ENCODE results near the gene TTC34.
"Not testable (repeated sequence)": the region's sequence is repeated elsewhere in the genome, so short reads cannot be mapped to it uniquely, and the experiment has no call there.

The TTC34 gene

DNA sequence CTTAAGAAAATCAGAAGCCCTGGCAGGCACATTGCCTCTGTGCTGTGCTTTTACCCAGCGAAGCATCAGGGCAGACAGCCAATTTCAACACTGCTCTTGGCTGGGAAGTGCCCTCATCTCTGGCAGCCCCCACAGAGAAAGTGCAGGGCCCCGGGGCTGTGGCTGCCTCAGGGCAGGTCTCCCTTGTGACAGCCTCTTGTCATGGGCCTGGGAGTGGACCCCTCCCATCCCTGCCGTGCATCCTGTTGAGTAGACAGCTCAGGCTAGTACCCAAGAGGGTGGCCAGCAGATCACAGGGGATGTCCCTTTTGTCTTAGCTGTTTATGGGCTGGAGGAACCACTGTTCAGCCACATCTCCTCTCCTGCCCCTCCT, 23.3 kb downstream of the TTC34 start:
- no peaks in the 10 kb centered on the region for H3F3A ChIP-seq (ENCODE audit: insufficient read depth)
- H2AFZ ChIP-seq (ENCODE audit: low read depth, low read length, severe bottlenecking) = no peak overlapping the region
- H4K20me1 ChIP-seq (ENCODE audit: low read depth, low read length) = no peaks in the 10 kb centered on the region
- H3K4me3 ChIP-seq (ENCODE audit: insufficient read depth, low read length, poor library complexity, severe bottlenecking) = no peak overlapping the region
- H3K9me2 ChIP-seq (replicated peaks; ENCODE audit: insufficient read depth, low read length) = no peaks in the 10 kb centered on the region
- TF ChIP-seq EZH2phosphoT487 (conservative IDR thresholded peaks at IDR 0.05; ENCODE audit: low read length) = no peak
- TF ChIP-seq, protein P1, sequence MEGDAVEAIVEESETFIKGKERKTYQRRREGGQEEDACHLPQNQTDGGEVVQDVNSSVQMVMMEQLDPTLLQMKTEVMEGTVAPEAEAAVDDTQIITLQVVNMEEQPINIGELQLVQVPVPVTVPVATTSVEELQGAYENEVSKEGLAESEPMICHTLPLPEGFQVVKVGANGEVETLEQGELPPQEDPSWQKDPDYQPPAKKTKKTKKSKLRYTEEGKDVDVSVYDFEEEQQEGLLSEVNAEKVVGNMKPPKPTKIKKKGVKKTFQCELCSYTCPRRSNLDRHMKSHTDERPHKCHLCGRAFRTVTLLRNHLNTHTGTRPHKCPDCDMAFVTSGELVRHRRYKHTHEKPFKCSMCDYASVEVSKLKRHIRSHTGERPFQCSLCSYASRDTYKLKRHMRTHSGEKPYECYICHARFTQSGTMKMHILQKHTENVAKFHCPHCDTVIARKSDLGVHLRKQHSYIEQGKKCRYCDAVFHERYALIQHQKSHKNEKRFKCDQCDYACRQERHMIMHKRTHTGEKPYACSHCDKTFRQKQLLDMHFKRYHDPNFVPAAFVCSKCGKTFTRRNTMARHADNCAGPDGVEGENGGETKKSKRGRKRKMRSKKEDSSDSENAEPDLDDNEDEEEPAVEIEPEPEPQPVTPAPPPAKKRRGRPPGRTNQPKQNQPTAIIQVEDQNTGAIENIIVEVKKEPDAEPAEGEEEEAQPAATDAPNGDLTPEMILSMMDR (IDR thresholded peaks at IDR 0.05; ENCODE audit: insufficient read depth, low read length, poor library complexity, severe bottlenecking) = no peak
- no peak overlapping the region for H3K4me2 ChIP-seq (ENCODE audit: low read depth, low read length, poor library complexity, severe bottlenecking)
- no peaks in the 10 kb centered on the region for H3K36me3 ChIP-seq (ENCODE audit: low read length)
- no peaks in the 10 kb centered on the region for H3K9me3 ChIP-seq (ENCODE audit: insufficient read depth, low read length)
- no peak overlapping the region for H3K27ac ChIP-seq (ENCODE audit: low read depth, low read length)
- no peak overlapping the region for H3K9ac ChIP-seq (ENCODE audit: low read length)
- H3K27me3 ChIP-seq (ENCODE audit: low read length) = no peaks in the 10 kb centered on the region
- no peaks in the 10 kb centered on the region for H3K79me2 ChIP-seq (ENCODE audit: insufficient read depth, low read length)

DNA sequence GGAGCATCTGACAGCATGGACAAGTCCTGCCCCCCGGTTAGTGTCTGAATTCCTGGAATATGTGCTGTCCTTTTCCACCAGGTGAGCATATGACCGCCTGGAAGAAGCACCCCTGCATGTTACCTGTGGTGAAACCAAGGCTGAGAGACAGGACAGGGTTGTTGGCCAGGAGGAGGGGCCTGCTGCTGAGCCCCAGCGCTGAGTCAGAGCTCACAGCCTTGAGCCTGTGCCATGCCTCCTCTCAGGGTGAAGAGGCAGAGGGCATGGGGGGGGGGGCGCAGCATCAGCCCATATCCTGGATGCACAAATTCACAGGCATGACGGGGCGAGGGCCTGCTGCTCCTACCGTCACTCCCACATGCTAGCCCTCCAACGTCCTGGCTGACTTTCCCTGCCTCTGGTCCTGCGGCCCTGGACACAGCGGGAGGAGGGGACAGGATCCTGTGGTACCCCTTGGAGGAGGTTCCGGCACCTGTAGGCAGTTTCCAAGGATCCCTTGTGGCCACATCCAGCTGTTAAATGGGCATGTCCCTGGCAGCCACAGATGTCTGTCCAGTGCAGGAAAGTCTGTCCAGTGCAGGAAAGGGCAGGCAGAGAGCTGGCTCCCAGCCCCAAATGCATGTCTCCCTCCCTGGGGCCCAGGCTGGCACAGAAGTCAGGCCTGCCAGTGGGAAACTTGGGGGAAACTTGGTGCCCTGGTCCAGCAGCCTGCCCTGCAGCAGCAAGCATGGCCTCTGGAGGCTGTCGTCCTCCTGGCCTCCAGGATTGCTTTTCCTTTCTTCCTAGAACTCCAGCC, 23.9 kb downstream of the TTC34 start:
- Histone ChIP-seq H3K36me3 (ENCODE audit: low read length) (no peaks in the 10 kb centered on the region), H3K4me2 (ENCODE audit: low read depth, low read length, poor library complexity, severe bottlenecking) (no peak overlapping the region), H3K79me2 (ENCODE audit: insufficient read depth, low read length) (no peaks in the 10 kb centered on the region), H3F3A (ENCODE audit: insufficient read depth) (no peaks in the 10 kb centered on the region), H3K27ac (ENCODE audit: low read depth, low read length) (no peak overlapping the region), H3K27me3 (ENCODE audit: low read length) (no peaks in the 10 kb centered on the region), H3K9me2 (replicated peaks; ENCODE audit: insufficient read depth, low read length) (no peaks in the 10 kb centered on the region), H4K20me1 (ENCODE audit: low read depth, low read length) (no peaks in the 10 kb centered on the region), H2AFZ (ENCODE audit: low read depth, low read length, severe bottlenecking) (no peak overlapping the region), H3K9me3 (ENCODE audit: insufficient read depth, low read length) (no peaks in the 10 kb centered on the region), H3K9ac (ENCODE audit: low read length) (no peak overlapping the region), H3K4me3 (ENCODE audit: insufficient read depth, low read length, poor library complexity, severe bottlenecking) (no peak overlapping the region)
- TF ChIP-seq EZH2phosphoT487 (conservative IDR thresholded peaks at IDR 0.05; ENCODE audit: low read length) = no peak
- TF ChIP-seq, protein P1 (IDR thresholded peaks at IDR 0.05; ENCODE audit: insufficient read depth, low read length, poor library complexity, severe bottlenecking) = no peak

DNA sequence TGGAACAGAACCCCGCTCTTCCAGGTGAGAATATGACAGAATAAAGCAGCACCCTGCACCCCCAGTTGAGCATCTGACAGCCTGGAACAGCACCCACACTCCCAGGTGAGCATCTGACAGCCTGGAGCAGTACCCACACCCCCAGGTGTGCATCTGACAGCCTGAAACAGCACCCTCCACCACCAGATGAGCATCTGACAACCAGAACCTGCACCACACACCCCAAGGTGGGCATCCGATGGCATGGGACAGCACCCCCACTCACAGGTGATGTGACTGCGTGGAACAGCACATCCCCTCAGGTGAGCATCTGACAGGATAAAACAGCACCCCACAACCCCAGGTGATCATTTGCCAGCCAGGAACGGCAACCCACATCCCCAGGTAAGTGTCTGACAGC, 26.2 kb downstream of the TTC34 start:
- not testable (repeated sequence) for H3K9ac ChIP-seq (ENCODE audit: low read length); H3K9me3 ChIP-seq (ENCODE audit: insufficient read depth, low read length); H3K27me3 ChIP-seq (ENCODE audit: low read length)

DNA sequence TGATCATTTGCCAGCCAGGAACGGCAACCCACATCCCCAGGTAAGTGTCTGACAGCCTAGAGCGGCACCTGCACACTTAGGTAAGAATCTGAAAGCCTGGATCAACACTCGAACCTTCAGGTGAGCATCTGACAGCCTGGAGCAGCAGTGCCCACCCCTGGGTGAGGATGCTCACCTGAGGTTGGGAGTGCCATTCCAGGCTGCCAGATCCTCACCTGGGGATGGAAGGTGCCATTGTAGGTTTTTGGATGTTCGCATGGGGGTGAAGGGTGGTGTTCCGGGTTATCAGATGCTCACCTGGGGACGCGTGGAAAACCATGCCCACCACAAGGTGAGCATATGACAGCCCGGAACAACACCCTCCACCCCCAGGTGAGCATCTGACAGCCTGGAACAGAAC, 33.4 kb downstream of the TTC34 start:
- H3K9me3 ChIP-seq (ENCODE audit: insufficient read depth, low read length); H3K79me2 ChIP-seq (ENCODE audit: insufficient read depth, low read length); H3K36me3 ChIP-seq (ENCODE audit: low read length); H2AFZ ChIP-seq (ENCODE audit: low read depth, low read length, severe bottlenecking); H4K20me1 ChIP-seq (ENCODE audit: low read depth, low read length); H3K4me2 ChIP-seq (ENCODE audit: low read depth, low read length, poor library complexity, severe bottlenecking); H3K27ac ChIP-seq (ENCODE audit: low read depth, low read length); H3F3A ChIP-seq (ENCODE audit: insufficient read depth); H3K9ac ChIP-seq (ENCODE audit: low read length); H3K4me3 ChIP-seq (ENCODE audit: insufficient read depth, low read length, poor library complexity, severe bottlenecking); H3K27me3 ChIP-seq (ENCODE audit: low read length); H3K9me2 ChIP-seq (replicated peaks; ENCODE audit: insufficient read depth, low read length): not testable (repeated sequence)

More for the DNA sequence above, 26.2 kb downstream of the TTC34 start:
- not testable (repeated sequence) for H3F3A ChIP-seq (ENCODE audit: insufficient read depth); H4K20me1 ChIP-seq (ENCODE audit: low read depth, low read length); H2AFZ ChIP-seq (ENCODE audit: low read depth, low read length, severe bottlenecking); H3K4me3 ChIP-seq (ENCODE audit: insufficient read depth, low read length, poor library complexity, severe bottlenecking); H3K4me2 ChIP-seq (ENCODE audit: low read depth, low read length, poor library complexity, severe bottlenecking); H3K9me2 ChIP-seq (replicated peaks; ENCODE audit: insufficient read depth, low read length); H3K27ac ChIP-seq (ENCODE audit: low read depth, low read length); H3K36me3 ChIP-seq (ENCODE audit: low read length); H3K79me2 ChIP-seq (ENCODE audit: insufficient read depth, low read length)

DNA sequence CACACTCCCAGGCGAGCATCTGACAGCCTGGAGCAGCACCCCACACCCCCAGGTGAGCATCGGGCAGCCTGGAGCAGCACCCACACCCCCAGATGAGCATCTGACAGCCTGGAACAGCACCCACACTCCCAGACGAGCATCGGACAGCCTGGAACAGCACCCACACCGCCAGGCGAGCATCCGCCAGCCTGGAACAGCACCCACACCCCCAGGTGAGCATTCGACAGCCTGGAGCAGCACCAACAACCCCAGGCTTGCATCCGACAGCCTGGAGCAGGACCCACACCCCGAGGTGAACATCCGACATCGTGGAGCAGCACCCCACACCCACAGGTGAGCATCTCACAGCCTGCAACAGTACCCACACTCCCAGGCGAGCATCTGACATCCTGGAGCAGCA, 42.1 kb downstream of the TTC34 start:
- not testable (repeated sequence) for H3K4me3 ChIP-seq (ENCODE audit: insufficient read depth, low read length, poor library complexity, severe bottlenecking); H3K36me3 ChIP-seq (ENCODE audit: low read length); H4K20me1 ChIP-seq (ENCODE audit: low read depth, low read length); H3K4me2 ChIP-seq (ENCODE audit: low read depth, low read length, poor library complexity, severe bottlenecking); H3K9me2 ChIP-seq (replicated peaks; ENCODE audit: insufficient read depth, low read length); H3K9me3 ChIP-seq (ENCODE audit: insufficient read depth, low read length); H3F3A ChIP-seq (ENCODE audit: insufficient read depth); H3K27me3 ChIP-seq (ENCODE audit: low read length); H3K9ac ChIP-seq (ENCODE audit: low read length); H2AFZ ChIP-seq (ENCODE audit: low read depth, low read length, severe bottlenecking); H3K27ac ChIP-seq (ENCODE audit: low read depth, low read length); H3K79me2 ChIP-seq (ENCODE audit: insufficient read depth, low read length)

DNA sequence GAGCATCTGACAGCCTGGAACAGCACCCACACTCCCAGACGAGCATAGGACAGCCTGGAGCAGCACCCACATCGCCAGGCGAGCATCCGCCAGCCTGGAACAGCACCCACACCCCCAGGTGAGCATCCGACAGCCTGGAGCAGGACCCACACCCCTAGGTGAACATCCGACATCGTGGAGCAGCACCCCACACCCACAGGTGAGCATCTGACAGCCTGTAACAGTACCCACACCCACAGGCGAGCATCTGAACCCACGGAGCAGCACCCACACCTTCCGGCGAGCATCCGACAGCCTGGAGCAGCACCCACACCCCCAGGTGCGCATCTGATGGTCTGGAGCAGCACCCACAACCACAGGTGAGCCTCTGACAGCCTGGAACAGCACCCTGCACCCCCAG, 44.0 kb downstream of the TTC34 start:
- H4K20me1 ChIP-seq (ENCODE audit: low read depth, low read length); H3K79me2 ChIP-seq (ENCODE audit: insufficient read depth, low read length); H3K9me2 ChIP-seq (replicated peaks; ENCODE audit: insufficient read depth, low read length); H3K4me2 ChIP-seq (ENCODE audit: low read depth, low read length, poor library complexity, severe bottlenecking); H2AFZ ChIP-seq (ENCODE audit: low read depth, low read length, severe bottlenecking); H3K27ac ChIP-seq (ENCODE audit: low read depth, low read length); H3K36me3 ChIP-seq (ENCODE audit: low read length); H3K9me3 ChIP-seq (ENCODE audit: insufficient read depth, low read length); H3F3A ChIP-seq (ENCODE audit: insufficient read depth); H3K9ac ChIP-seq (ENCODE audit: low read length); H3K4me3 ChIP-seq (ENCODE audit: insufficient read depth, low read length, poor library complexity, severe bottlenecking); H3K27me3 ChIP-seq (ENCODE audit: low read length): not testable (repeated sequence)

Measured in SU-DHL-6 (cell line).